GM18526 (cell line): Measurements from ENCODE around the gene NRAP.

ENCODE experiments used
- POLR2A ChIP-seq: IDR thresholded peaks from 3 replicates; pipeline ENCODE4 v1.6.1; 2011; ENCODE audit not compliant: insufficient read length; ENCODE audit errors: extremely low read depth

Gene NRAP

DNA sequence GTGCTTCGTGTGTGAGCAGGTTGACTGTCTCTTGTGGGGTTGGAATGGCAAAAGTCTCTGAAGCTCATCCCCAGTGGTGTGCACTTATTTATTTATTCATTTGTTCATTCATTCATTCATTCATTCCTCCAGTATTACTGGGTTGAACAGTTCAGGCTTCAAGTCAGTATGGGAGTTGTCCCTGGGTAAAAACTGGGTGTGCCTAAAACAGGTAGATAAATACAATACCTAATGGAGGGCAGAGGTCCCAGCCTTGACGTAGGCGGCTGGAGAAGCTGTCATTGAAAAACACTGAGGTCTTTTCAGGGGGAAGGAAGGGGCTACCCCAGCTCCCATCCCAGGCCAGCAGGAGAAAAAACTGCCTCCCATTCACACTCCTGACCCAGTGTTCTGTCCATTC lies 26.9 kb upstream of the NRAP start:
- no peak for TF ChIP-seq POLR2A

GRCh38 chr10:113689574-113689973 lies 25.7 kb upstream of the NRAP start:
- TF ChIP-seq POLR2A: no peak

- TF ChIP-seq POLR2A: no peak
Observed at GRCh38 chr10:113689057-113689456, 25.2 kb upstream of the NRAP start.

GRCh38 chr10:113687037-113687436 lies 23.2 kb upstream of the NRAP start:
- TF ChIP-seq POLR2A: no peak

DNA sequence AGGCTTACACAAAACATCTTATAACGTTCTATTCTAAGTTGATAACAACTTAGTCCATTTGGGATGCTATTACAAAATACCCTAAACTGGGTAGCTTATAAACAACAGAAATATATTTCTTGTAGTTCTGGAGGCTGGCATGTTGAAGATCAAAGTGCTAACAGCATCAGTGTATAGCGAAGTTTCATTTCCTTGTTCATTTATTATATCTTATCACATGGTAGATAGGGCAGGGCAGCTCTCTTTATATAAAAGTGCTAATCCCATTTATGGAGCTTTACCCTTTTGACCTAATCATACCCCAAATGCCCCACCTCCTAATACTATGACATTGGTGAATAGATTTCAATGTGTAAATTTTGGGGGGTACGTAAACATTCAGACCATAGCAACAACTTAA lies 22.2 kb upstream of the NRAP start:
- no peak for TF ChIP-seq POLR2A

- TF ChIP-seq POLR2A: no peak
Observed at GRCh38 chr10:113683300-113683699, 19.5 kb upstream of the NRAP start.

DNA sequence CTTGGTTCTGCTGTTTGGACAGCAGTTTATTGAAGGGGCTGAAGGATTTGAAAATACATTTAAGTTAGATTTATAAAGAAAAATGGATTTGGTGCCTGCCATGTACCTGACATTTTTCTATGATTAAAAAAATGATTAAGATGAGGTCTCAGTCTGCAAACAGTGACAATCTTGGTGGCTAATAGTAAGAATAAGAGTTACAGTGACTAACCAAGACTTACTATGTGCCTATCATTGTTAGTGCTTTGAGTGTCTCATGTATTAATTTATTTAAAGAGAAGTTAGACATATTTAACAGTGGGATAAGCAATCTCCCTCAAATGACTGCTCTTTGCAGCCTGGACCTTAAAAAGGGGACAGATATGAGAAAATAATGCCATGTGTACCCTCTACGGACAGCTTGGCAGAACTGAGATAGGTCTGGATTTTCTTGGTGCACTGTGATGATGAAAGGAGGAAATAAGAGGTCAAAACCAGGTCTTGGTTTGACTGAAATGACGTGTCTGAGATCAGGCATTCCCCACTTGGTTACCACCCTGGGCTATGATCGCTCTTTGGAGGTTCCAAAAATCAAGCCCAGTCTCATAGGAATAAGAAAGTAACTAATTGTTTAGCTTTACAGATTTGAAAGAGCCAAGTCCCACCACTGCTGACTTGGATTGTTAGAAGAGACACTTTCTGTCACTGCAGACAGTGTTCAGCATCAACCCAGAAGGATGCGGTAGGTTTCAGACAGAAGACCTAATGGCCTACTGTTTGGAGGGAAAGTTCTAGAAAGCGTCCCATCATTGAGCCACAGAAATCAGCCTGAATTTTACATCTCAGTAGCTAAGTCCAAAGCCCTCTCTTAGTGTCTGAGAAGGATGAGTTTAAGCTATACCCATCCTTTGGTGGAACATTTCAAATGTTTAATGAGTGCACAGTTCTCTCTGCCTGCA lies 18.0 kb upstream of the NRAP start:
- TF ChIP-seq POLR2A: no peak

DNA sequence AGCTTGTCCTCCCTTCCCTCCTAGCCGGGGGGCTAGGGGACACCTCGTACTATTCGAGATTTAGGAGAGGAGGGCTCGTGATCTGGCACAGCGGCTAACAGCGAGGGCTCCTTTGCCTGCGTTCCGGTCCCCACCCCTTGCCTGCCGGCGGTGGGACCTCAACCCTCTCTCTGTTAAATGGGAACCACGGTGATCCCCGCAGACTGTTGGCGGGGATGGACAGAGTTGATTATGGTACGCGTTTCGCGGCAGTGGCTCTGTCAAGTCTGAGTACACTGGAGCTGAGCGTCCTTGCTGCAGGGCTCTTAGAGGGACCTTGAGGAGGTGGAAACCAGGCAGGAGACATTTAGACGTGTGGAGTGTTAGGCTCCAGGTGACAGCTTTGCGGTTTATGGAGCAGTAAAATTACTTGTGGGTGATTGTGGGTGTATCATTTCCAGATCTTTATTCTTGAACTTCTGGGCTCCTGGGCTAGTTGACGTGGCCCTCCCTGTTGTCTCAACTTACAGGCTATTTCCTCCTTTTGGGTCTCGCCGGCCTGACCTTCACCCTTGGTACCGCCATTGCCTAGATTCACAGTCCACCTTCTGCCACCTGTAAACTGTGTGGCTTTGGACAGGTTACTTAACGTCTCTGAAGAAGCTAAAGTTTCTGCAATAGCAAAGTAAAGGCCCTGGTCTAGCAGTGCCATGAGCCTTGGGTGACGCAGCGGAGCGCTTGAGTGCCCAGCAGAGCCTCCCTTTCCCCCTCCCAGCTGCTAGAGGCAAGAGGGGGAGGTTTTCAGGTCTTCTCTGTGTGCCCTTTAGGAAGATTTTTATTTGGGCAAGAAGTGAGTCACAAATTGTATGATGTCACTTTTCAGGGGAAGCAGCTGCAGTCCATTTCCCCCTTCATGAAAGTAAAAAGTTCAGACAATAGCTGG lies 16.6 kb upstream of the NRAP start:
- no peak for TF ChIP-seq POLR2A

DNA sequence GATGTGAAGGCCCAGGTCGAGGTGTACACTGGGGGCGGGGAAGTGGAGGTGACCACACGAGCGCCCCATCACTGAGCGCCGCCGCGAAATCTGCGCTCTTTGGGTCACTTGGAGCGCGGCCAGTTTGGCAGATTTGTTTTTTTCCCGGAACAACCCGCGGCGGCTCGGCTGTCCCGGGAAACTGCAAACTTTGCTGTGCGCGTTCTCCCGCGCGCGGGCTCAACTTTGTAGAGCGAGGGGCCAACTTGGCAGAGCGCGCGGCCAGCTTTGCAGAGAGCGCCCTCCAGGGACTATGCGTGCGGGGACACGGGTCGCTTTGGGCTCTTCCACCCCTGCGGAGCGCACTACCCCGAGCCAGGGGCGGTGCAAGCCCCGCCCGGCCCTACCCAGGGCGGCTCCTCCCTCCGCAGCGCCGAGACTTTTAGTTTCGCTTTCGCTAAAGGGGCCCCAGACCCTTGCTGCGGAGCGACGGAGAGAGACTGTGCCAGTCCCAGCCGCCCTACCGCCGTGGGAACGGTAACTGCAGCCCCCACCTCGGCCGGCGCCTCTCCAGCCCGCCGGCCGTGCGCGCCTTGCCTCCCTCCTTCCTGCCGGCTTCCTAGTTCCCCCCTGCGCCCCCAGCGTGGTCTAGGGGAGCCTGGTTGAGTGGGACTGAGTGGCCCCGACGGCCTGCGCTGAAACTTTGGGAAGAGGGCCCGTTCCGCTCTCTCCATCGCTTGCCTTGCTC lies 15.8 kb upstream of the NRAP start, which contains the start of gene CASP7:
TSS of gene CASP7 (plus strand) at position 450 of the 727 bp plus-strand sequence. CDS start 17,582 bp downstream, outside the sequence.
- TF ChIP-seq POLR2A: peak; percentile 73

- TF ChIP-seq POLR2A: no peak
Observed at GRCh38 chr10:113666682-113667252, 2.9 kb upstream of the NRAP start.

DNA sequence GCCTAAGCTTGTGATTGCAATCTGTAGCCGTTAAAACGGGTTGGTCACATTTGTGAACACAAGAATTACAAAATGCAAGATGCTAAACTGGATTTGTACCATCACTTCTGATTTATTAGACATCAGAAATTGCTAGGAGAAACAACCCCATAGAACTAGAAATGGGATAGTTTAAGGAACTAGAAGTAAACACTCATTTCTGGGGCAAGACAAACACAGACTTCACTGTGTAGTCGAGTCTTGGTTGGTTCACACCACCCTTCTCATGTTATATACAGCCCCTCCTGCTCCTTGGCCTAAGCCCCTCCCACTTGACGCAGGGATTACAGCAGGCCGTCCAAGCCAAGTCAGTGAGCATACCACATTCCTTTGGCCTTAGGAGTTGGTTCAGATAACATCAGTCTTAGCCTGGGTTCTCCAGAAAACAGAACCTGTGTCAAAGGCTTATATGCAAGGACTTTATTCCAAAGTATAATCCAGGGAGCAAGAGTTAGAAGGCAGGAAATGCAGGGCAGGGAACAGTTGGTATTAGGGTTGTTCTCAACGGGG lies 2.0 kb upstream of the NRAP start:
- no peak for TF ChIP-seq POLR2A

GRCh38 chr10:113665352-113665751 lies 1.5 kb upstream of the NRAP start:
- TF ChIP-seq POLR2A: no peak

DNA sequence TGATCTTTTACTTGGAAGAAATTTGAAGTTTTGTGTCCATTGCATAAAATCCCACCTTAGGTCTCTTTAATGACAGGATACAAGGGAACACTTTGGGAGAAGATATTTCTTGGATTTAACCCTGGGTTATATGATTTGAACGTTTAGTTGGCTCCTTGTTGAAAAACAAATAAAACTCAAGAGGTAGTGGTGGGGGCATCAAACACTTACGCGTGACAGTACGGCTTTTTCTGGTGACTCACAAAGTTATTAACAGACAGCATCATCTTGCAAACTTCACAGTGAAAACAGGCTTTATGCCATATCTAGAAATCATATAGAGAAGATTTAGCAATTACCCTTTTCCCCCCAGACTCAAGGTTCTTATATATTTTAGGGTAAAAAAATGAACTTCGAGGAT lies 699 bp downstream of the NRAP start:
- no peak for TF ChIP-seq POLR2A

DNA sequence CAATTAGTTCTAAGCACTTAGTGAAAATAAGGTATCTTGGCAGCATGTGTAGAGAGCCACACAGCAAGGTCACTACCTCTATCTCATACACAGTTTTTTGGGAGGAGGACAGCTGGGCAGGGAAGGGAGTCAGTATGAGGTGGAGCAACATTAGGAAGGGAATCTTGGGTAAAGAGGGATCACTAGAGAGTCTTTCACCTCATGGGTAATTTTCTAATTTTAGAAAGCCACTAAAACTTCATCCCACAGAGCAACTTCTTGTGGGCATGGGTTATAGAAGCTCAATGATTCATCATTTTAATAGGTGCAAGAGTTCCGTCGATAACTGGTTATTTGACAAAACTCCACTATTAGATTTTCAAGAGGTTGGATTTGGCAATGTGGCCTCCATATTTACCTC lies 2.5 kb downstream of the NRAP start:
- TF ChIP-seq POLR2A: no peak
